NCI-H2227 (cell line): ENCODE results near the gene ZNF891.
A peak's percentile ranks its signal among the peaks of the same experiment; 100 is the strongest.

ENCODE experiments used
- DNase-seq: peaks from one replicate; lab custom pipeline; 2025; ENCODE audit not compliant: unreplicated experiment; lab: John Stamatoyannopoulos, UW

ZNF891 gene

GRCh38 chr12:133130038-133130807 is at the start of gene ZNF891, which contains the start of gene ZNF10:
ZNF891 (minus strand) TSS chr12:133130274; CDS start chr12:133121918, 8,356 bp downstream.
ZNF10 (plus strand) TSS chr12:133130627; CDS start chr12:133144493, 13,866 bp downstream.
- peak; percentile 99 for DNase-seq

- DNase-seq, result no peak
Observed at GRCh38 chr12:133174901-133175300, 44.8 kb upstream of the ZNF891 start.

GRCh38 chr12:133172491-133172890 is 42.4 kb upstream of the ZNF891 start:
- no peak for DNase-seq

GRCh38 chr12:133165776-133166175 is 35.7 kb upstream of the ZNF891 start:
- no peak for DNase-seq

GRCh38 chr12:133156125-133156690 is 26.1 kb upstream of the ZNF891 start:
- no peak for DNase-seq

- no peak for DNase-seq
Observed at GRCh38 chr12:133145981-133146380, 15.9 kb upstream of the ZNF891 start.

GRCh38 chr12:133135747-133136146 is 5.7 kb upstream of the ZNF891 start:
- DNase-seq, result no peak

- peak; percentile 72 for DNase-seq
Observed at GRCh38 chr12:133130808-133131128, 694 bp upstream of the ZNF891 start.

GRCh38 chr12:133129368-133130037 is 571 bp downstream of the ZNF891 start:
- no peak for DNase-seq

- no peak for DNase-seq
Observed at GRCh38 chr12:133124674-133125073, 5.4 kb downstream of the ZNF891 start.

GRCh38 chr12:133120385-133121191 is 9.5 kb downstream of the ZNF891 start:
- DNase-seq, result no peak

- no peak for DNase-seq
Observed at GRCh38 chr12:133108150-133108549, 21.9 kb downstream of the ZNF891 start.

- DNase-seq, result no peak
Observed at GRCh38 chr12:133107121-133107520, 23.0 kb downstream of the ZNF891 start.

GRCh38 chr12:133106253-133106652 is 23.8 kb downstream of the ZNF891 start:
- no peak for DNase-seq

GRCh38 chr12:133105620-133106019 is 24.5 kb downstream of the ZNF891 start:
- no peak for DNase-seq

GRCh38 chr12:133083345-133083744 is 46.7 kb downstream of the ZNF891 start:
- DNase-seq, result no peak

GRCh38 chr12:133081159-133081780 is 48.8 kb downstream of the ZNF891 start:
- DNase-seq, result no peak

- DNase-seq, result peak; percentile 99
Observed at GRCh38 chr12:133080368-133081158, 49.5 kb downstream of the ZNF891 start, which contains the start of gene ZNF140. ZNF140 (plus strand) TSS chr12:133080923; CDS start chr12:133081321, 398 bp downstream.

- DNase-seq, result peak; percentile 99
Observed at GRCh38 chr12:133080026-133080367, 50.1 kb downstream of the ZNF891 start.

- no peak for DNase-seq
Observed at GRCh38 chr12:133073836-133074235, 56.2 kb downstream of the ZNF891 start.
